GM12872 (cell line): ENCODE measurements around the gene LBR.

Source experiments
- TF ChIP-seq, protein P1 (sequence below): IDR thresholded peaks from 3 replicates; pipeline ENCODE4 v1.5.1; 2011; ENCODE audit warnings: low read depth, mild to moderate bottlenecking, low read length, moderate library complexity; ENCODE audit not compliant: insufficient read depth

The LBR gene

GRCh38 chr1:225364439-225364838 lies 63.4 kb downstream of the LBR start:
- TF ChIP-seq, protein P1, sequence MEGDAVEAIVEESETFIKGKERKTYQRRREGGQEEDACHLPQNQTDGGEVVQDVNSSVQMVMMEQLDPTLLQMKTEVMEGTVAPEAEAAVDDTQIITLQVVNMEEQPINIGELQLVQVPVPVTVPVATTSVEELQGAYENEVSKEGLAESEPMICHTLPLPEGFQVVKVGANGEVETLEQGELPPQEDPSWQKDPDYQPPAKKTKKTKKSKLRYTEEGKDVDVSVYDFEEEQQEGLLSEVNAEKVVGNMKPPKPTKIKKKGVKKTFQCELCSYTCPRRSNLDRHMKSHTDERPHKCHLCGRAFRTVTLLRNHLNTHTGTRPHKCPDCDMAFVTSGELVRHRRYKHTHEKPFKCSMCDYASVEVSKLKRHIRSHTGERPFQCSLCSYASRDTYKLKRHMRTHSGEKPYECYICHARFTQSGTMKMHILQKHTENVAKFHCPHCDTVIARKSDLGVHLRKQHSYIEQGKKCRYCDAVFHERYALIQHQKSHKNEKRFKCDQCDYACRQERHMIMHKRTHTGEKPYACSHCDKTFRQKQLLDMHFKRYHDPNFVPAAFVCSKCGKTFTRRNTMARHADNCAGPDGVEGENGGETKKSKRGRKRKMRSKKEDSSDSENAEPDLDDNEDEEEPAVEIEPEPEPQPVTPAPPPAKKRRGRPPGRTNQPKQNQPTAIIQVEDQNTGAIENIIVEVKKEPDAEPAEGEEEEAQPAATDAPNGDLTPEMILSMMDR: no peak

GRCh38 chr1:225362805-225363204 lies 65.0 kb downstream of the LBR start:
- TF ChIP-seq, protein P1: no peak

DNA sequence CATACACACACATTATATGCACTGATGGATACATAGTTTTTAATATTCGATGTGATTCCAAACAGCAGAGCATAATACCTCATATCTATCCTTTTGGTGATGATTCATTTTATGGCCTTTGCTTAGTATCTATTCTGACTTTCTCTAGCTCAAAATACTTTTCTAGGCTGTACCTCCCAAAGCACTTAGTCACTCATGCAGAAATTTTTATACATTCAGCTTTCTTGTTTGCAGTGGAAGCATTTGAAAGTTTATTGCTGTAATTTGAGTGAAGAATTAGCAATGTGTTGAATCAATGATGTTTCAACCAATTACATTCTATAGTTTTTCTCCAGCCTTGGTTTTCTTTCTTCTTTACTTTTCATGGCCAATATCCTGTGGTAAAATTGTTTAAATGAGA lies 66.7 kb downstream of the LBR start:
- TF ChIP-seq, protein P1: no peak

- TF ChIP-seq, protein P1: no peak
Observed at GRCh38 chr1:225360119-225360518, 67.7 kb downstream of the LBR start.

DNA sequence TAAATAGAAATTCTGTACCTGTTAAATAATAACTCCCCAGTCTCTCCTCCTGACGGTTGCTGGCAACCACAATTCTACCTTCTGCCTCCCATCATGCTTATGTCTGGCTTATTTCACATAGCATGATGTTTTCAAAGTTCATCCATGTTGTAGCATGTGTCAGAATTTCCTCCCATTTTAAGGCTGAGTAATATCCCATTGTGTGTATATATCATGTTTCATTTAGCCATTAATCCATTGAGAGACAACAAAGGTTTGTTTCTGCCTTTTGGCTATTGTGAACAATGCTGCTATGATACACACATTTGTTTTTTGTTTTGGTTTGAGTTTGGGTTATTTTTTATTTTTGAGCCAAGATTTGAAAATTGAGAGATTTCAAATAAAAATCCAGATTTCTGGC lies 72.0 kb downstream of the LBR start:
- TF ChIP-seq, protein P1: no peak

DNA sequence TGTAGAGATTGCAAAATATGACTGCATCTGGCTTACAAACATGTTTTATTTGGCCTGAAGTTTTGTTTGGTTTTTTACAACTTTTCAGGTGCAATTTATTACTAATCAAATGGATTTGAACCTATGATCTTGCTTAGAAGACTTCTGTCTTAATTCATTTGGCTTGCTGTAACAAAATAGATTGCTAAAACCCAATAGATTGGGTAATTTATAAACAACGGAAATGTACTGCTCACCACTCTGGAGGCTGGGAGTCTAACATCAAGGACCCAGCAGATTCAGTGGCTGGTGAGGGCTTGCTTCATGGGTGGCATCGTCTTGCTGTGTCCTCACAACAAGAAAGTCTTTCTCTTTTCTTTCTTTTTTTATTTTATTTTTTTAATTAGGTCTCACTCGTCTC lies 72.9 kb downstream of the LBR start:
- TF ChIP-seq, protein P1: no peak
